Fibroblast of lung (primary cell): ENCODE measurements around the gene ARX. TPM values are rescaled to one million over a fixed set of nuclear protein-coding genes. Genes with fewer than 3 reads are reported as not detected.

Experiments used
- DNase-seq, 2 donors: peaks; one replicate each; pipeline versions ENCODE4 v3.0.0 to v3.0.0-alpha.2; 2010; ENCODE audit warnings: low read depth in 2 of 2
- H2AFZ ChIP-seq: 2 replicates; pipeline ENCODE4 v1.5.1; 2012; ENCODE audit warnings: low read length, control low read depth, inconsistent platforms
- H3K27ac ChIP-seq: 2 replicates; pipeline ENCODE4 v1.5.1; 2011; ENCODE audit warnings: low read length, control low read depth; ENCODE audit not compliant: insufficient read depth
- H3K27me3 ChIP-seq: 2 replicates; pipeline ENCODE4 v1.5.1; 2011; ENCODE audit warnings: mild to moderate bottlenecking, low read length; ENCODE audit not compliant: control insufficient read depth, insufficient read depth
- H3K36me3 ChIP-seq: 2 replicates; pipeline ENCODE4 v1.5.1; 2011; ENCODE audit warnings: low read length; ENCODE audit not compliant: control insufficient read depth, insufficient read depth
- H3K4me1 ChIP-seq: 2 replicates; pipeline ENCODE4 v1.5.1; 2011; ENCODE audit warnings: low read length; ENCODE audit not compliant: control insufficient read depth, insufficient read depth; ENCODE audit errors: extremely low read depth
- H3K4me2 ChIP-seq: 2 replicates; pipeline ENCODE4 v1.5.1; 2011; ENCODE audit warnings: low read length, control low read depth; ENCODE audit not compliant: insufficient read depth; ENCODE audit errors: extremely low read depth
- H3K4me3 ChIP-seq, 4 experiments: fragments of 200-600 bp in 1 of 4; sonication (generic) in 1 of 4; replicated peaks in 1 of 4; 2 replicates each; pipeline ENCODE4 v1.5.1; 2011 to 2016; ENCODE audit warnings: low read length in 4 of 4, low read depth in 3 of 4, mild to moderate bottlenecking in 3 of 4, control low read depth in 2 of 4, inconsistent platforms in 1 of 4, mixed read lengths in 1 of 4; ENCODE audit not compliant: insufficient read depth in 1 of 4; ENCODE audit errors: control extremely low read depth in 1 of 4
- H3K79me2 ChIP-seq: 2 replicates; pipeline ENCODE4 v1.5.1; 2012; ENCODE audit warnings: mild to moderate bottlenecking, low read length, inconsistent platforms; ENCODE audit not compliant: control insufficient read depth, insufficient read depth
- H3K9ac ChIP-seq: 2 replicates; pipeline ENCODE4 v1.5.1; 2011; ENCODE audit warnings: mild to moderate bottlenecking, low read length, control low read depth; ENCODE audit not compliant: insufficient read depth
- H3K9me3 ChIP-seq: 2 replicates; pipeline ENCODE4 v1.5.1; 2012; ENCODE audit warnings: low read depth, low read length; ENCODE audit not compliant: control insufficient read depth, insufficient read depth
- H4K20me1 ChIP-seq: 2 replicates; pipeline ENCODE4 v1.5.1; 2011; ENCODE audit warnings: low read length; ENCODE audit not compliant: control insufficient read depth, insufficient read depth; ENCODE audit errors: extremely low read depth
- EZH2 ChIP-seq: IDR thresholded peaks from 2 replicates; pipeline ENCODE4 v1.5.1; 2012; ENCODE audit warnings: low read length, control low read depth, mild to moderate bottlenecking; ENCODE audit errors: missing control alignments
- polyA plus RNA-seq, 2 donors: library from polyadenylated mRNA; depleted of rRNA in 1 of 2; stranded (reverse) in 1 of 2; unstranded in 1 of 2; fragments of >200 nt; gene quantifications; 2 replicates each; pipeline ENCODE4 v1.2.1, GENCODE V29; 2011 to 2012; ENCODE audit warnings: missing spikeins in 1 of 2
- total RNA-seq: library from RNA; depleted of rRNA; stranded (reverse); fragments of >200 nt; gene quantifications from 2 replicates; pipeline ENCODE4 v1.2.1, GENCODE V29; 2014
- TF ChIP-seq, protein P1 (sequence below), 2 donors: IDR thresholded peaks in 1 of 2; conservative IDR thresholded peaks in 1 of 2; 1 replicate in 1 of 2; 2 replicates in 1 of 2; pipeline ENCODE4 v1.5.1; 2011 to 2012; ENCODE audit warnings: low read length in 2 of 2, control low read depth in 1 of 2, inconsistent platforms in 1 of 2, low read depth in 1 of 2, mild to moderate bottlenecking in 1 of 2

ARX gene
- total and polyA plus RNA-seq, 2 donors (not counting 1 experiment from before 2014, with no cell fraction given), result not detected

DNA sequence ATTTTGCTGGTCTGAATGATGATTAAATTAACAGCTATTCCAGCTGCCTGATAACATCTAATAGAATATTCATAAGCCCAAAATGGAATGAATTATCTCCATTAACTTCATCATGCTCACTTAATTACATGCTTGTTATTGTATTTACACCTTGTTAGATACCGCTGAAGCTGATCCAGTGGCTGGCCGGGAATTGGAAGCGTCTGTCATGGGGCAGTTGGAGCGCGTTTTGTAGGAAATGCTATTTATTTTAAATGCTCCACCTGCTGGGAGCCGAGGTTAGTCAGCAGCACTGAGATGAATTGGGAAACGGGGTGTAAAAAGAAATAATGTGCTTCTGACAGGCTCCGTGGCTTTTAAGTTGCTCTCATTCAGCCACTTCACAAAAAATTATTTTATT is 25.2 kb downstream of the ARX start:
- TF ChIP-seq, protein P1, sequence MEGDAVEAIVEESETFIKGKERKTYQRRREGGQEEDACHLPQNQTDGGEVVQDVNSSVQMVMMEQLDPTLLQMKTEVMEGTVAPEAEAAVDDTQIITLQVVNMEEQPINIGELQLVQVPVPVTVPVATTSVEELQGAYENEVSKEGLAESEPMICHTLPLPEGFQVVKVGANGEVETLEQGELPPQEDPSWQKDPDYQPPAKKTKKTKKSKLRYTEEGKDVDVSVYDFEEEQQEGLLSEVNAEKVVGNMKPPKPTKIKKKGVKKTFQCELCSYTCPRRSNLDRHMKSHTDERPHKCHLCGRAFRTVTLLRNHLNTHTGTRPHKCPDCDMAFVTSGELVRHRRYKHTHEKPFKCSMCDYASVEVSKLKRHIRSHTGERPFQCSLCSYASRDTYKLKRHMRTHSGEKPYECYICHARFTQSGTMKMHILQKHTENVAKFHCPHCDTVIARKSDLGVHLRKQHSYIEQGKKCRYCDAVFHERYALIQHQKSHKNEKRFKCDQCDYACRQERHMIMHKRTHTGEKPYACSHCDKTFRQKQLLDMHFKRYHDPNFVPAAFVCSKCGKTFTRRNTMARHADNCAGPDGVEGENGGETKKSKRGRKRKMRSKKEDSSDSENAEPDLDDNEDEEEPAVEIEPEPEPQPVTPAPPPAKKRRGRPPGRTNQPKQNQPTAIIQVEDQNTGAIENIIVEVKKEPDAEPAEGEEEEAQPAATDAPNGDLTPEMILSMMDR (conservative IDR thresholded peaks at IDR 0.05 in 1 of 2, IDR thresholded peaks at IDR 0.05 in 1 of 2; ENCODE audit: low read depth in 1 of 2, low read length in 2 of 2), result peak in 1 of 2 donors; percentile 6
- no peak for TF ChIP-seq EZH2

DNA sequence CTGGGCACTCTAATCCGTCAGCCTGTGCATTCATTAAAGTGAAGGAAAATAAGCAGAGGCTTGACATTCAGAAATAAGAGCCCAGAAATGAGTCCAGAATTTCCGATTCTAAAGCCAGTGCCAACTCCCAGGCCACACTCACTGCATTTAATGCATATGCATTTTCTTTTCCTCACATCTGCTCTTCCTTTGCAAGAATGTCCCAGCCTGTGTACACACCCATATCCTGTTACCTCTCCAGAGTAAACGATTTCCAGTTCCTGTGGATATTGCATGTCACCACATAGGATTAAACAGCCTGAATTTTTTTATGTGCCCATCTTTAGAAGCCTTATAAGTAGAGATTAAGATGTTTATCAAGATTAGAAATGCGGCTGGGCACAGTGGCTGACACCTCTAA is 27.5 kb downstream of the ARX start:
- H3K79me2 ChIP-seq, result no peaks in the 10 kb centered on the region
- H2AFZ ChIP-seq, result no peak overlapping the region
- no peaks in the 10 kb centered on the region for H3K9me3 ChIP-seq
- no peak overlapping the region for H3K27ac ChIP-seq
- no peaks in the 10 kb centered on the region for H3K4me1 ChIP-seq
- DNase-seq, result no peak
- H3K4me3 ChIP-seq, result no peak overlapping the region
- no peaks in the 10 kb centered on the region for H3K36me3 ChIP-seq
- TF ChIP-seq, protein P1 (conservative IDR thresholded peaks at IDR 0.05 in 1 of 2, IDR thresholded peaks at IDR 0.05 in 1 of 2; ENCODE audit: low read depth in 1 of 2, low read length in 2 of 2), result no peak
- H4K20me1 ChIP-seq, result no peaks in the 10 kb centered on the region
- no peak overlapping the region for H3K9ac ChIP-seq
- H3K27me3 ChIP-seq, result no peaks in the 10 kb centered on the region
- H3K4me2 ChIP-seq, result no peak overlapping the region

More for the DNA sequence above, 25.2 kb downstream of the ARX start:
- Histone ChIP-seq H3K4me2 (no peak overlapping the region), H3K9ac (no peak overlapping the region), H3K9me3 (no peaks in the 10 kb centered on the region), H3K79me2 (no peaks in the 10 kb centered on the region), H3K27me3 (no peaks in the 10 kb centered on the region), H3K4me1 (no peaks in the 10 kb centered on the region), H3K4me3 (no peak overlapping the region), H3K36me3 (no peaks in the 10 kb centered on the region), H2AFZ (no peak overlapping the region), H4K20me1 (no peaks in the 10 kb centered on the region), H3K27ac (no peak overlapping the region)
- DNase-seq, result no peak

DNA sequence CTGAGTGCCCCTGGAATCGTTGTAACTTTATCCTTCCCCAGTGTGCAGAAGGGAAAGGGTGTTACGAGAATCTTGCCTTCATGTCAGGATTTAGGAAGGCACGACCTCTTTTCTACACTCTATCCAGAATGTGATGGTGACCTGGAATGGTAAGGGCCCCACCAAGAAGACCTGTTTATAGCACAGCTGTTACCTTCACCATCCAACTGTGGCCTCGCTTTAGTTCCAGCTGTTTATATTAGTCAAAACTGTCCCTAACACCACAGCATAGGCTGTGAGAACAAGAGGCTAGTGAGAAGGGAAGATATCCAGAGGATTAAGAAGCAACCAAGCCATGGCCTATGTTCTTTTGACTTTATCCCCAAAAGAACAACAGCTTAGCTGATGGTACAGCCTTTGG is 28.0 kb downstream of the ARX start:
- Histone ChIP-seq H3K4me2 (no peak overlapping the region), H3K36me3 (no peaks in the 10 kb centered on the region), H2AFZ (no peak overlapping the region), H4K20me1 (no peaks in the 10 kb centered on the region), H3K79me2 (no peaks in the 10 kb centered on the region), H3K27me3 (no peaks in the 10 kb centered on the region), H3K4me3 (no peak overlapping the region), H3K27ac (no peak overlapping the region), H3K4me1 (no peaks in the 10 kb centered on the region), H3K9ac (no peak overlapping the region), H3K9me3 (no peaks in the 10 kb centered on the region)
- no peak for DNase-seq
- TF ChIP-seq EZH2, result no peak
- TF ChIP-seq, protein P1 (conservative IDR thresholded peaks at IDR 0.05 in 1 of 2, IDR thresholded peaks at IDR 0.05 in 1 of 2; ENCODE audit: low read depth in 1 of 2, low read length in 2 of 2), result no peak
